SU-DHL-6 (cell line): ENCODE measurements around the gene LARP1B.
"Not testable (repeated sequence)": the region's sequence is repeated elsewhere in the genome, so short reads cannot be mapped to it uniquely, and the experiment has no call there.

ENCODE experiments used
- H2AFZ ChIP-seq: fragments of 200-600 bp; sonication (generic); 2 replicates; pipeline ENCODE4 v1.6.1; 2014; ENCODE audit warnings: low read depth, mild to moderate bottlenecking, moderate library complexity, mixed read lengths, antibody characterized with exemption, low read length; ENCODE audit not compliant: severe bottlenecking
- H3F3A ChIP-seq: fragments of 200-600 bp; shearing (Covaris generic); 2 replicates; pipeline ENCODE4 v1.6.0; 2016; ENCODE audit warnings: antibody characterized with exemption, mild to moderate bottlenecking; ENCODE audit not compliant: insufficient read depth
- H3K27ac ChIP-seq: fragments of 200-600 bp; sonication (generic); 2 replicates; pipeline ENCODE4 v1.5.1; 2016; ENCODE audit warnings: low read depth, mild to moderate bottlenecking, low read length, moderate library complexity, mixed read lengths
- H3K27me3 ChIP-seq: fragments of 200-600 bp; sonication (generic), shearing (Covaris generic); 2 replicates; pipeline ENCODE4 v1.6.0; 2014; ENCODE audit warnings: mild to moderate bottlenecking, low read length
- H3K36me3 ChIP-seq: fragments of 200-600 bp; sonication (generic); 2 replicates; pipeline ENCODE4 v1.6.1; 2014; ENCODE audit warnings: mild to moderate bottlenecking, low read length, mixed read lengths
- H3K4me2 ChIP-seq: fragments of 300-600, 200-600 bp; shearing (Covaris generic), sonication (generic); 2 replicates; pipeline ENCODE4 v1.6.0; 2014; ENCODE audit warnings: low read length, low read depth, mild to moderate bottlenecking; ENCODE audit not compliant: poor library complexity, severe bottlenecking
- H3K4me3 ChIP-seq: fragments of 200-600 bp; sonication (generic); 2 replicates; pipeline ENCODE4 v1.5.1; 2014; ENCODE audit warnings: antibody characterized with exemption, low read length, mild to moderate bottlenecking, mixed read lengths; ENCODE audit not compliant: insufficient read depth, poor library complexity, severe bottlenecking
- H3K79me2 ChIP-seq: fragments of 200-600 bp; sonication (generic); 2 replicates; pipeline ENCODE4 v1.6.1; 2014; ENCODE audit warnings: mild to moderate bottlenecking, low read length, moderate library complexity; ENCODE audit not compliant: insufficient read depth
- H3K9ac ChIP-seq: fragments of 200-600 bp; sonication (generic); 2 replicates; pipeline ENCODE4 v1.7.0; 2014; ENCODE audit warnings: mild to moderate bottlenecking, low read length
- H3K9me2 ChIP-seq: fragments of 200-600 bp; sonication (generic); replicated peaks from 2 replicates; pipeline ENCODE4 v1.6.1; 2014; ENCODE audit warnings: low read length; ENCODE audit not compliant: insufficient read depth
- H3K9me3 ChIP-seq: fragments of 200-600 bp; sonication (generic); 2 replicates; pipeline ENCODE4 v1.6.1; 2014; ENCODE audit warnings: low read length, mixed read lengths; ENCODE audit not compliant: insufficient read depth
- H4K20me1 ChIP-seq: fragments of 200-600 bp; sonication (generic); 2 replicates; pipeline ENCODE4 v1.6.1; 2014; ENCODE audit warnings: low read depth, mild to moderate bottlenecking, antibody characterized with exemption, low read length, moderate library complexity, mixed read lengths
- EZH2phosphoT487 ChIP-seq: fragments of 200-600 bp; sonication (generic), shearing (Covaris generic); conservative IDR thresholded peaks from 2 replicates; pipeline ENCODE4 v1.6.1; 2018; ENCODE audit warnings: mild to moderate bottlenecking, antibody characterized with exemption, low read length, moderate library complexity, mixed read lengths
- TF ChIP-seq, protein P1 (sequence below): fragments of 200-600 bp; sonication (generic); IDR thresholded peaks from one replicate; pipeline ENCODE4 v1.5.1; 2017; ENCODE audit warnings: antibody characterized with exemption, mild to moderate bottlenecking, low read length, moderate library complexity; ENCODE audit not compliant: insufficient read depth, poor library complexity, severe bottlenecking

Gene LARP1B

DNA sequence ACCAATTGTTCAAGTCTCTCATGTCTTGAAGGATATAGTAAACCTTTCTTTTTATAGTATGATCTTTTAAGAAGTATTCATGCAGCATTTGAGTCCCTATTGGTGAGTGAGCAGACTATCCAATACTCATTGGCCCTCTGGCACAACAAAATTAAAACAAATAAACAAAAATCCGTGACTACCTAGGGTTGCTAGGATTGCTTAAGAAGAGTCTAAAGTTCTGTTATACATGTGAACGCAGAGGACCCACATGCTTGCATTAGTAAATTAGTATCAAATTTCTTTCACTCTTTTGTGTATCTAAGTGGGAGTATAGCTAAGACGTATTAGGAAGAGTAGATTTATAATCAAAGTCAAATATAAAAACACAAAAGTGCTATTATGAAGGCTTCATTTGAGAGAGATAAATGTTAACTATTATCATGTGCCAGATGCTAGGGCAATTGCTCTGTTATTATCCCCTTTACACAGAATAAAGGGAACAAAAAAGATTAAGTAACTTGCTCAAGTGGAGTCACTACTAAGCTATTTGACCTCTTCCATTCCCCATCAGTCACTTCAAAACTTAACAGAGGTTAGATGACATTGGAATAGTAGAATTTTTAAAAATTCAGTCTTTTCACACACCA lies 29.2 kb upstream of the LARP1B start:
- no peak overlapping the region for H3K4me2 ChIP-seq
- H3K9me3 ChIP-seq: no peaks in the 10 kb centered on the region
- H3K79me2 ChIP-seq: no peaks in the 10 kb centered on the region
- H3K9ac ChIP-seq: no peak overlapping the region
- H3F3A ChIP-seq: no peaks in the 10 kb centered on the region
- no peak overlapping the region for H3K27ac ChIP-seq
- H2AFZ ChIP-seq: no peak overlapping the region
- TF ChIP-seq EZH2phosphoT487: no peak
- TF ChIP-seq, protein P1, sequence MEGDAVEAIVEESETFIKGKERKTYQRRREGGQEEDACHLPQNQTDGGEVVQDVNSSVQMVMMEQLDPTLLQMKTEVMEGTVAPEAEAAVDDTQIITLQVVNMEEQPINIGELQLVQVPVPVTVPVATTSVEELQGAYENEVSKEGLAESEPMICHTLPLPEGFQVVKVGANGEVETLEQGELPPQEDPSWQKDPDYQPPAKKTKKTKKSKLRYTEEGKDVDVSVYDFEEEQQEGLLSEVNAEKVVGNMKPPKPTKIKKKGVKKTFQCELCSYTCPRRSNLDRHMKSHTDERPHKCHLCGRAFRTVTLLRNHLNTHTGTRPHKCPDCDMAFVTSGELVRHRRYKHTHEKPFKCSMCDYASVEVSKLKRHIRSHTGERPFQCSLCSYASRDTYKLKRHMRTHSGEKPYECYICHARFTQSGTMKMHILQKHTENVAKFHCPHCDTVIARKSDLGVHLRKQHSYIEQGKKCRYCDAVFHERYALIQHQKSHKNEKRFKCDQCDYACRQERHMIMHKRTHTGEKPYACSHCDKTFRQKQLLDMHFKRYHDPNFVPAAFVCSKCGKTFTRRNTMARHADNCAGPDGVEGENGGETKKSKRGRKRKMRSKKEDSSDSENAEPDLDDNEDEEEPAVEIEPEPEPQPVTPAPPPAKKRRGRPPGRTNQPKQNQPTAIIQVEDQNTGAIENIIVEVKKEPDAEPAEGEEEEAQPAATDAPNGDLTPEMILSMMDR: no peak
- no peak overlapping the region for H3K4me3 ChIP-seq
- no peaks in the 10 kb centered on the region for H3K36me3 ChIP-seq
- no peaks in the 10 kb centered on the region for H4K20me1 ChIP-seq
- H3K9me2 ChIP-seq: no peaks in the 10 kb centered on the region
- H3K27me3 ChIP-seq: no peaks in the 10 kb centered on the region

DNA sequence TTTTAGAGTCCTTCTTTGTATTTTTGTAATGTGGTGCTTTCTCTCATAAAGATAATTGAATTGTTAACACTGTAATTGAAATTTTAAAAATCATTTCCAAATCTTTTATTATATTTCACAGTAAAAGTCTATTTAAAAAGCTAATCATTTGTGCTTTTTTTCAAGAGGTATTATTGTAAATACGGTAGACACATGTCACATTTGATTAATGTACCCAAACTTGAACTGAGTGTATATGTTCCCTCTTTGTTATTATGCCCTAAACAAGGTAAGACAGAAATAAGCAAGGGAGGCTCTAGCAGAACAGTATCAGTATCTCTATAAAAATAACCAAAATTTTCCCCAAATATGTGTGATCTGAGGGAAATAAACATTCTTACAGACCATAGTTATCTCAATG lies 21.5 kb upstream of the LARP1B start:
- H3K27ac ChIP-seq: no peak overlapping the region
- no peak overlapping the region for H3K4me2 ChIP-seq
- H3K9ac ChIP-seq: no peak overlapping the region
- H3K36me3 ChIP-seq: no peaks in the 10 kb centered on the region
- H2AFZ ChIP-seq: no peak overlapping the region
- no peaks in the 10 kb centered on the region for H3K79me2 ChIP-seq
- no peaks in the 10 kb centered on the region for H4K20me1 ChIP-seq
- no peaks in the 10 kb centered on the region for H3K27me3 ChIP-seq
- H3K9me2 ChIP-seq: no peaks in the 10 kb centered on the region
- no peak overlapping the region for H3K4me3 ChIP-seq
- TF ChIP-seq, protein P1: no peak
- H3F3A ChIP-seq: no peaks in the 10 kb centered on the region
- no peaks in the 10 kb centered on the region for H3K9me3 ChIP-seq

DNA sequence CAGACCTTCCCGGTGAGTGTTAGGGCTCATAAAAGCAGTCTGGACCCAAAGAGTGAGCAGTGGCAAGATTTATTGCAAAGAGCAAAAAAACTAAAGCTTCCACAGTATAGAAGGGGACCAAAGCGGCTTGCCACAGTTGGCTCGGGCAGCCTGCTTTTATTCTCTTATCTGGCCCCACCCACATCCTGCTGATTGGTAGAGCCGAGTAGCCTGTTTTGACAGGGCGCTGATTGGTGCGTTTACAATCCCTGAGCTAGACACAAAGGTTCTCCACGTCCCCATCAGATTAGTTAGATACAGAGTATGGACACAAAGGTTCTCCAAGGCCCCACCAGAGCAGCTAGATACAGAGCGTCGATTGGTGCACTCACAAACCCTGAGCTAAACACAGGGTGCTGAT lies 14.1 kb upstream of the LARP1B start:
- H3K4me3 ChIP-seq, H3K27me3 ChIP-seq, H4K20me1 ChIP-seq, H3K9me3 ChIP-seq, H3K27ac ChIP-seq, H3K9ac ChIP-seq, H2AFZ ChIP-seq, H3K36me3 ChIP-seq, H3F3A ChIP-seq, H3K79me2 ChIP-seq, H3K4me2 ChIP-seq, H3K9me2 ChIP-seq: not testable (repeated sequence)

DNA sequence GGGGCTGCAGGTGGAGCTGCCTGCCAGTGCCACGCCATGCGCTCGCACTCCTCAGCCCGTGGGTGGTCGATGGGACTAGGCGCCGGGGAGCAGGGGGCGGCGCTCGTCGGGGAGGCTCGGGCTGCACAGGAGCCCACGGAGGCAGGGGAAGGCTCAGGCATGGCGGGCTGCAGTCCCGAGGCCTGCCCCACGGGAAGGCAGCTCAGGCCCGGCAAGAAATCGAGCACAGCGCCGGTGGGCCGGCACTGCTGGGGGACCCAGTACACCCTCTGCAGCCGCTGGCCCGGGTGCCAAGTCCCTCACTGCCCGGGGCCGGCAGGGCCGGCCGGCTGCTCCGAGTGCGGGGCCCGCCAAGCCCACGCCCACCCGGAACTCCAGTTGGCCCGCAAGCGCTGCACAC lies 13.6 kb upstream of the LARP1B start:
- H3K36me3 ChIP-seq, H2AFZ ChIP-seq, H3K4me3 ChIP-seq, H3K79me2 ChIP-seq, H3K9me2 ChIP-seq, H3K4me2 ChIP-seq, H3K27ac ChIP-seq, H3K9me3 ChIP-seq, H4K20me1 ChIP-seq, H3F3A ChIP-seq, H3K27me3 ChIP-seq, H3K9ac ChIP-seq: not testable (repeated sequence)

DNA sequence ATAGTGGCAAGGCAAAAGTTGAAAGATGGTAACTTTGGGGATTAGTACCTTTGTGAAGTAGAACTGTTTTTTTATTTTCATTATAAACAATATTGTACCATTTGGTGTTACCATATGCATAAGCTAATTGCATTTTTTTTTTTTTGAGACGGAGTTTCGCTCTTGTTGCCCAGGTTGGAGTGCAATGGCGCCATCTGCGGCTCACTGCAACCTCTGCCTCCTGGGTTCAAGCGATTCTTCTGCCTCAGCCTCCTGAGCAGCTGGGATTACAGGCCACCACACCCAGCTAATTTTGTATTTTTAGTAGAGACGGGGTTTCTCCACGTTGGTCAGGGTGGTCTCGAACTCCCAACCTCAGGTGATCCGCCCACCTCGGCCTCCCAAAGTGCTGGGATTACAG lies 9.9 kb upstream of the LARP1B start:
- not testable (repeated sequence) for H3K27me3 ChIP-seq, H3K4me3 ChIP-seq, H4K20me1 ChIP-seq, H3K4me2 ChIP-seq, H2AFZ ChIP-seq, H3F3A ChIP-seq, H3K9me3 ChIP-seq, H3K79me2 ChIP-seq, H3K36me3 ChIP-seq, H3K9me2 ChIP-seq, H3K27ac ChIP-seq, H3K9ac ChIP-seq

DNA sequence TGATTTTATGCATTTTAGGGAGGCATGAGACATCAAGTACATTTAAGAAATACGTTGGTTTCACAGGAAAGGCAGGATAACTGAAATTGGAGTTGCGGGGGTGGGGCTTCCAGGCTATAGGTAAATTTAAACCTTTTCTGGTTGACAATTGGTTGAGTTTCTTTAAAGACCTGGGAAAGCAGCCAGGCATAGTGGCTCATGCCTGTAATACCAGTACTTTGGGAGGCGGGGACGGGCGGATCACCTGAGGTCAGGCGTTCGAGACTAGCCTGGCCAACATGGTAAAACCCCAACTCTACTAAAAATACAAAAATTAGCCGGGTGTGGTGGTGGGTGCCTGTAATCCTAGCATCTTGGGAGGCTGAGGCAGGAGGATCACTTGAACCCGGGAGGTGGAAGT lies 6.2 kb upstream of the LARP1B start:
- not testable (repeated sequence) for H2AFZ ChIP-seq, H3K4me3 ChIP-seq, H3F3A ChIP-seq, H3K79me2 ChIP-seq, H3K4me2 ChIP-seq, H3K36me3 ChIP-seq, H4K20me1 ChIP-seq, H3K9me3 ChIP-seq, H3K27ac ChIP-seq, H3K9ac ChIP-seq, H3K27me3 ChIP-seq, H3K9me2 ChIP-seq
